SH-SY5Y (cell line): ENCODE measurements around the gene NUP50.

ENCODE experiments used
- GATA2 ChIP-seq: IDR thresholded peaks from 2 replicates; pipeline ENCODE4 v1.6.1; 2011; ENCODE audit warnings: mild to moderate bottlenecking, low read depth, low read length
- GATA3 ChIP-seq: IDR thresholded peaks from 2 replicates; pipeline ENCODE4 v1.6.1; 2011; ENCODE audit warnings: low read depth, mild to moderate bottlenecking, low read length, moderate library complexity

DNA sequence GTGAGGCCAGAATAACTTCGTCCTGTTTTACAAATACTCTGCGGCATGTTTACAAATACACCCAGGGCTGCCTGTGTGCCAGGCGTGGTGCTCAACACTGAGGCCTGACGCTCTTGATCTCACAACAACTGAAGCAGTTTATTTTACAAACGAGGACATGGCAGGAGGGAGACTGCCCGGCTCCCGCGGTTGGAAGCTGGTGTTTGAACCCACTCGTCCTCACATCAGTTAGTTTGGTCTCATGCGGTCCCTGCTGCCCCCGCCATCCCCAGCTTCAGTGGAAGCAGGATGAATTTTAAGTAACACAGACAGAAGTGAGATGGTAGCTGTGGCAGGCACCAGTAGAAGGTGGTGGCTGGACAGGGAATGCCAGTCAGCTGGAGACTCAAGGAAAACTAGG is 60.6 kb downstream of the NUP50 start:
- TF ChIP-seq GATA2: no peak
- no peak for TF ChIP-seq GATA3
